ENCODE results near the gene SERTM1.

GRCh38 chr13:36630181-36630803 is 43.5 kb upstream of the SERTM1 start:
- no peak for TF ChIP-seq EZH2 (IDR thresholded peaks at IDR 0.05; ENCODE audit: borderline replicate concordance, low read length)
- TF ChIP-seq CTCF (conservative IDR thresholded peaks at IDR 0.05 in 1 of 2, IDR thresholded peaks at IDR 0.05 in 1 of 2; ENCODE audit: extremely low read depth in 1 of 2, insufficient read depth in 1 of 2, low read depth in 1 of 2, low read length in 2 of 2), result no peak

Measured in mammary epithelial cell (primary cell).